Thymus (tissue), 11 donors: ENCODE data around the gene TM7SF2. TPM values are rescaled to one million over a fixed set of nuclear protein-coding genes. Genes with fewer than 3 reads are reported as not detected.

Experiments
- DNase-seq, 9 donors: peaks; one replicate each; pipeline ENCODE4 v3.0.0-alpha.2; 2013; ENCODE audit warnings: low spot score in 9 of 9, low read depth in 6 of 9, missing footprints in 1 of 9
- H3K27ac ChIP-seq, 2 donors: one replicate each; pipeline ENCODE4 v1.5.1; 2013; ENCODE audit warnings: control low read depth in 1 of 2, low read depth in 1 of 2, low read length in 1 of 2, mild to moderate bottlenecking in 1 of 2, moderate library complexity in 1 of 2
- H3K27me3 ChIP-seq, 2 donors: one replicate each; pipeline ENCODE4 v1.5.1; 2013; ENCODE audit warnings: low read length in 1 of 2; ENCODE audit not compliant: control insufficient read depth in 2 of 2, insufficient read depth in 1 of 2
- H3K36me3 ChIP-seq, 2 donors: one replicate each; pipeline ENCODE4 v1.5.1; 2013; ENCODE audit warnings: low read length in 1 of 2, mild to moderate bottlenecking in 1 of 2, moderate library complexity in 1 of 2; ENCODE audit not compliant: control insufficient read depth in 2 of 2, insufficient read depth in 2 of 2
- H3K4me1 ChIP-seq, 2 donors: one replicate each; pipeline ENCODE4 v1.5.1; 2013; ENCODE audit warnings: low read length in 2 of 2; ENCODE audit not compliant: control insufficient read depth in 2 of 2, insufficient read depth in 2 of 2
- H3K4me3 ChIP-seq, 2 donors: one replicate each; pipeline ENCODE4 v1.5.1; 2013; ENCODE audit warnings: low read length in 2 of 2, control low read depth in 1 of 2, mild to moderate bottlenecking in 1 of 2
- H3K9me3 ChIP-seq, 2 donors: one replicate each; pipeline ENCODE4 v1.5.1; 2013; ENCODE audit warnings: low read length in 1 of 2, mild to moderate bottlenecking in 1 of 2; ENCODE audit not compliant: control insufficient read depth in 2 of 2, insufficient read depth in 1 of 2
- WGBS: extraction: QIAGEN DNeasy Blood & Tissue Kit; methylation state at CpG from one replicate; pipeline ENCODE4 v1.1.7; 2013; 5-methylcytosine and 5-hydroxymethylcytosine counted together
- polyA plus RNA-seq: library from polyadenylated mRNA; stranded (reverse); fragments of 200-250 nt; gene quantifications from one replicate; pipeline ENCODE4 v1.2.3, GENCODE V29; 2013
- total RNA-seq: library from RNA; stranded (reverse); fragments of 120-200 nt; gene quantifications from one replicate; pipeline ENCODE4 v1.2.4, GENCODE V29; 2013
- donor health status: healthy.

The TM7SF2 gene
- total and polyA plus RNA-seq, 2 donors, result 16.1 to 35.8 TPM

GRCh38 chr11:65085446-65085845, 26.2 kb upstream of the TM7SF2 start:
- 96% methylated on average over 4 of the region's 4 CpGs for WGBS
- Histone ChIP-seq H3K4me1 (peaks cover 14 to 31% of the 10 kb centered on the region in 2 donors), H3K36me3 (peaks cover 46 to 58% of the 10 kb centered on the region in 2 donors), H3K9me3 (peaks cover 0 to 2% of the 10 kb centered on the region in 2 donors), H3K4me3 (no peak overlapping the region), H3K27ac (no peak overlapping the region), H3K27me3 (no peaks in the 10 kb centered on the region)
- no peak for DNase-seq

- DNase-seq, result no peak
- H3K9me3 ChIP-seq, result peaks cover 0 to 2% of the 10 kb centered on the region in 2 donors
- no peak overlapping the region for H3K27ac ChIP-seq
- H3K4me3 ChIP-seq, result no peak overlapping the region
- peaks cover 42 to 50% of the 10 kb centered on the region in 2 donors for H3K36me3 ChIP-seq
- no peaks in the 10 kb centered on the region for H3K27me3 ChIP-seq
- H3K4me1 ChIP-seq, result peaks cover 14 to 30% of the 10 kb centered on the region in 2 donors
- WGBS, result 98% methylated on average over 9 of the region's 9 CpGs
These were observed 24.9 kb upstream of the TM7SF2 start for GRCh38 chr11:65086809-65087208.

GRCh38 chr11:65087216-65087615, 24.5 kb upstream of the TM7SF2 start:
- peaks cover 14 to 26% of the 10 kb centered on the region in 2 donors for H3K4me1 ChIP-seq
- DNase-seq, result no peak
- H3K36me3 ChIP-seq, result peaks cover 42 to 46% of the 10 kb centered on the region in 2 donors
- H3K9me3 ChIP-seq, result peaks cover 0 to 2% of the 10 kb centered on the region in 2 donors
- whole genome bisulfite sequencing, result 97% methylated on average over 11 of the region's 11 CpGs
- no peak overlapping the region for H3K27ac ChIP-seq
- H3K4me3 ChIP-seq, result no peak overlapping the region
- no peaks in the 10 kb centered on the region for H3K27me3 ChIP-seq

GRCh38 chr11:65087827-65088226, 23.8 kb upstream of the TM7SF2 start:
- Histone ChIP-seq H3K27ac (no peak overlapping the region), H3K36me3 (peaks cover 42 to 44% of the 10 kb centered on the region in 2 donors), H3K4me3 (no peak overlapping the region), H3K27me3 (no peaks in the 10 kb centered on the region), H3K4me1 (peaks cover 14 to 20% of the 10 kb centered on the region in 2 donors), H3K9me3 (peaks cover 0 to 2% of the 10 kb centered on the region in 2 donors)
- DNase-seq, result no peak
- 98% methylated on average over 15 of the region's 15 CpGs for WGBS

- H3K27me3 ChIP-seq, result no peaks in the 10 kb centered on the region
- no peak overlapping the region for H3K4me3 ChIP-seq
- 95% methylated on average over 4 of the region's 4 CpGs for WGBS
- H3K9me3 ChIP-seq, result peaks cover 0 to 2% of the 10 kb centered on the region in 2 donors
- no peak overlapping the region for H3K27ac ChIP-seq
- DNase-seq, result no peak
- H3K4me1 ChIP-seq, result peaks cover 5 to 9% of the 10 kb centered on the region in 2 donors
- H3K36me3 ChIP-seq, result peaks cover 42% of the 10 kb centered on the region in 2 donors
These were observed 22.1 kb upstream of the TM7SF2 start for GRCh38 chr11:65089621-65090020.

GRCh38 chr11:65090628-65091027, 21.0 kb upstream of the TM7SF2 start:
- peaks cover 37 to 38% of the 10 kb centered on the region in 2 donors for H3K36me3 ChIP-seq
- 97% methylated on average over 4 of the region's 4 CpGs for WGBS

GRCh38 chr11:65095427-65095826, 16.2 kb upstream of the TM7SF2 start:
- peaks cover 11 to 15% of the 10 kb centered on the region in 2 donors for H3K36me3 ChIP-seq
- no peak overlapping the region for H3K27ac ChIP-seq
- no peak for DNase-seq
- 87% methylated on average over 22 of the region's 22 CpGs for WGBS
- no peaks in the 10 kb centered on the region for H3K27me3 ChIP-seq
- no peaks in the 10 kb centered on the region for H3K9me3 ChIP-seq
- H3K4me3 ChIP-seq, result no peak overlapping the region
- peaks cover 7 to 18% of the 10 kb centered on the region in 2 donors for H3K4me1 ChIP-seq

More at GRCh38 chr11:65090628-65091027, 21.0 kb upstream of the TM7SF2 start:
- H3K4me1 ChIP-seq, result peaks cover 0 to 2% of the 10 kb centered on the region in 2 donors
- H3K27ac ChIP-seq, result no peak overlapping the region
- H3K4me3 ChIP-seq, result no peak overlapping the region
- H3K9me3 ChIP-seq, result peaks cover 0 to 2% of the 10 kb centered on the region in 2 donors
- no peaks in the 10 kb centered on the region for H3K27me3 ChIP-seq
- DNase-seq, result no peak

GRCh38 chr11:65095974-65096806, 15.5 kb upstream of the TM7SF2 start, which contains the start of gene VPS51:
TSS of gene VPS51 (plus strand) at chr11:65096214. CDS start at chr11:65096251, 37 bp downstream.
- Histone ChIP-seq H3K36me3 (peaks cover 11 to 18% of the 10 kb centered on the region in 2 donors), H3K27ac (peak within 1 kb of the TSS; percentile 87 to 89), H3K4me1 (peaks cover 7 to 18% of the 10 kb centered on the region in 2 donors), H3K9me3 (no peaks in the 10 kb centered on the region), H3K4me3 (peak within 1 kb of the TSS; percentile 82 to 87), H3K27me3 (no peaks in the 10 kb centered on the region)
- peak; percentile 75 to 95 (median 87) for DNase-seq
- under 1% methylated on average over 52 of the region's 52 CpGs for WGBS

GRCh38 chr11:65096926-65097325, 14.7 kb upstream of the TM7SF2 start:
- 76% methylated on average over 8 of the region's 8 CpGs for WGBS

More at GRCh38 chr11:65096926-65097325, 14.7 kb upstream of the TM7SF2 start:
- Histone ChIP-seq H3K27ac (peak overlapping the region in 1 of 2 donors; percentile 65), H3K9me3 (no peaks in the 10 kb centered on the region), H3K36me3 (peaks cover 15 to 21% of the 10 kb centered on the region in 2 donors), H3K4me1 (peaks cover 7 to 18% of the 10 kb centered on the region in 2 donors), H3K4me3 (peak overlapping the region; percentile 82 to 87), H3K27me3 (no peaks in the 10 kb centered on the region)
- no peak for DNase-seq
